ENCODE data around the gene TFF3. TPM values are rescaled to one million over a fixed set of nuclear protein-coding genes. Genes with fewer than 3 reads are reported as not detected.

The TFF3 gene
- total RNA-seq, 2 experiments from 2014 or later, result not detected

DNA sequence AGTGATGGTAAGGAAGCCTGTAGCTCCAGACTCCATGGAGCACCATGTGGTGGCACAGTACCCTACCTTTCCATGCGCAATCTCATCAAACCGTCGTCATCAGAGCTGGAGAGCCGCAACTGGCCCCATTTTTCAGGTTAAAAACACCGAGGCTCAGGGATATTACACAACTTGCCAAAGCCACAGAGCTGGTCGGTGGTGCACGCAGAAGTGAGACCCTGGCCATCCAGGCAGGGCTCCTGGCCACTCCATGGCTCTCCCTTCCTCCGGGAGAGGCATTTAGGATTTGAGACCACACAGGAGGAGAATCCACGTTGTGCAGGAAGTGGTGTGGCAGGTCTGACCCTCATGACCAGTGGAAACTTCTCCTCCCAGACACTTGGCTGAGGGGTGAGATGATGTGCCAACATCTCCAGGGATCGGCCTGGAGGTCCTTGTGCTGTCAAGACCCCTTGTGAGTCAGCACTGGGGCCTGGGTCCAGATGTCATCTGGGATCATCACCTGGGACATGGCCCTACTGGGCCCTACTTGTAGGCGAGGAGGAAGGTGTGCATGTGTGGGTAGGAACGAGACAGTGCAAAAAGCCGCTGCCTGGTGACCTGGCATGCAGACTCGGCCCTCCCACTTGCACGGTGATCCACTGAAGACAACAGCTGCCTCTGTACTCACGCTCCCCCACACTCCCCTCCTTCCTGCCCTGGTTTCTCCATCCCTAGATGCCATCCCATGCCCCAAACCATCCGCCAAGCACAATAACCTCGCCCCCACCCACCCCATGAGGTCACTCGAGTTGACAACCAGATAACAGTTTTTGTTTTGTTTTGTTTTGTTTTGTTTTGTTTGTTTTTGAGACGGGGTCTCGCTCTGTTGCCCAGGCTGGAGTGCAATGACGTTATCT lies 10.4 kb downstream of the TFF3 start:
- no peaks in the 10 kb centered on the region for H3K36me3 ChIP-seq (ENCODE audit: insufficient read depth, low read length)
- no peaks in the 10 kb centered on the region for H3K9me3 Mint-ChIP-seq
- TF ChIP-seq, protein P1, sequence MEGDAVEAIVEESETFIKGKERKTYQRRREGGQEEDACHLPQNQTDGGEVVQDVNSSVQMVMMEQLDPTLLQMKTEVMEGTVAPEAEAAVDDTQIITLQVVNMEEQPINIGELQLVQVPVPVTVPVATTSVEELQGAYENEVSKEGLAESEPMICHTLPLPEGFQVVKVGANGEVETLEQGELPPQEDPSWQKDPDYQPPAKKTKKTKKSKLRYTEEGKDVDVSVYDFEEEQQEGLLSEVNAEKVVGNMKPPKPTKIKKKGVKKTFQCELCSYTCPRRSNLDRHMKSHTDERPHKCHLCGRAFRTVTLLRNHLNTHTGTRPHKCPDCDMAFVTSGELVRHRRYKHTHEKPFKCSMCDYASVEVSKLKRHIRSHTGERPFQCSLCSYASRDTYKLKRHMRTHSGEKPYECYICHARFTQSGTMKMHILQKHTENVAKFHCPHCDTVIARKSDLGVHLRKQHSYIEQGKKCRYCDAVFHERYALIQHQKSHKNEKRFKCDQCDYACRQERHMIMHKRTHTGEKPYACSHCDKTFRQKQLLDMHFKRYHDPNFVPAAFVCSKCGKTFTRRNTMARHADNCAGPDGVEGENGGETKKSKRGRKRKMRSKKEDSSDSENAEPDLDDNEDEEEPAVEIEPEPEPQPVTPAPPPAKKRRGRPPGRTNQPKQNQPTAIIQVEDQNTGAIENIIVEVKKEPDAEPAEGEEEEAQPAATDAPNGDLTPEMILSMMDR (IDR thresholded peaks at IDR 0.05), result no peak
- POLR2A ChIA-PET, result no interaction called here
- peaks cover 15% of the 10 kb centered on the region for H3K4me1 ChIP-seq (ENCODE audit: insufficient read depth, low read length)
- no peak overlapping the region for H3K27ac ChIP-seq (ENCODE audit: low read depth in 1 of 2, low read length in 2 of 2)
- H3K27me3 Mint-ChIP-seq, result peaks cover 12% of the 10 kb centered on the region
- H3K36me3 Mint-ChIP-seq (ENCODE audit: low read depth), result no peaks in the 10 kb centered on the region
- CTCF ChIA-PET, result no interaction called here
- H3K4me3 Mint-ChIP-seq, result no peak overlapping the region
- H3K4me1 Mint-ChIP-seq (ENCODE audit: low read depth), result peaks cover 19% of the 10 kb centered on the region
- intact Hi-C loops (cut with DNase I, micrococcal nuclease), result loop anchor here (5.0 kb wide), 2 partner anchors 232 to 527 kb away; no protein-coding TSS in a partner anchor
- peak in 2 of 14 experiments; percentile 1 to 19 for DNase-seq
- H3K27me3 ChIP-seq (ENCODE audit: control insufficient read depth in 1 of 2, insufficient read depth in 2 of 2, low read length in 2 of 2), result peaks cover 9 to 11% of the 10 kb centered on the region in 2 experiments
- H3K9me3 ChIP-seq (ENCODE audit: control insufficient read depth in 1 of 2, insufficient read depth in 1 of 2, low read length in 2 of 2), result no peaks in the 10 kb centered on the region
- no peak for ATAC-seq (ENCODE audit: poor library complexity)
- no peak overlapping the region for H3K4me3 ChIP-seq (ENCODE audit: low read length)
- no peak overlapping the region for H3K27ac Mint-ChIP-seq

DNA sequence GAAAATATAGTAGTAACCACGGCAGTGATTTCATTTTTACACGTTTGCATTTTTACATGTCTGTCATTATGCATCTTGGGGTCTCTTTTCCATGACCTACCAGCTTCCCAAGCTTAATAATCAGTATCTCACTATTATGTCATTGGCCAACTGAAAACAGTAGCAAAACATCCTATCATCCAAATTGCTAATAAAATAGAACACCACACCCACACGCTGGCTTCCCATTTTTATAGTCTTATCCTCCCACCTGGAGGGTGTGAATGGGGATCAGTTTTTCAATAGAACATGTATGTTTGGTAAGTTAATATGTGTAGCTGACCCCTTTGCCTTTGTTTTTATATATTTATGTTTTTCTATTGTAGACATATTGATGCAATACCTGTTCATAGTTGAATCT lies 11.8 kb downstream of the TFF3 start:
- Histone ChIP-seq H3K27ac (ENCODE audit: low read depth in 1 of 2, low read length in 2 of 2) (no peak overlapping the region), H3K4me3 (ENCODE audit: low read length) (no peak overlapping the region), H3K4me1 (ENCODE audit: insufficient read depth, low read length) (peaks cover 12% of the 10 kb centered on the region), H3K27me3 (ENCODE audit: control insufficient read depth in 1 of 2, insufficient read depth in 2 of 2, low read length in 2 of 2) (peaks cover 9 to 11% of the 10 kb centered on the region in 2 experiments), H3K36me3 (ENCODE audit: insufficient read depth, low read length) (no peaks in the 10 kb centered on the region), H3K9me3 (ENCODE audit: control insufficient read depth in 1 of 2, insufficient read depth in 1 of 2, low read length in 2 of 2) (no peaks in the 10 kb centered on the region)
- Mint-ChIP-seq H3K4me1 (ENCODE audit: low read depth) (peaks cover 25% of the 10 kb centered on the region), H3K9me3 (no peaks in the 10 kb centered on the region), H3K27me3 (peaks cover 7% of the 10 kb centered on the region), H3K36me3 (ENCODE audit: low read depth) (no peaks in the 10 kb centered on the region), H3K27ac (no peak overlapping the region), H3K4me3 (no peak overlapping the region)
- no peak for ATAC-seq (ENCODE audit: poor library complexity)
- DNase-seq, result no peak
- intact Hi-C loops (cut with DNase I, micrococcal nuclease), result no loop called here
- CTCF ChIA-PET, result no interaction called here
- POLR2A ChIA-PET, result no interaction called here
- TF ChIP-seq, protein P1 (IDR thresholded peaks at IDR 0.05), result no peak

DNA sequence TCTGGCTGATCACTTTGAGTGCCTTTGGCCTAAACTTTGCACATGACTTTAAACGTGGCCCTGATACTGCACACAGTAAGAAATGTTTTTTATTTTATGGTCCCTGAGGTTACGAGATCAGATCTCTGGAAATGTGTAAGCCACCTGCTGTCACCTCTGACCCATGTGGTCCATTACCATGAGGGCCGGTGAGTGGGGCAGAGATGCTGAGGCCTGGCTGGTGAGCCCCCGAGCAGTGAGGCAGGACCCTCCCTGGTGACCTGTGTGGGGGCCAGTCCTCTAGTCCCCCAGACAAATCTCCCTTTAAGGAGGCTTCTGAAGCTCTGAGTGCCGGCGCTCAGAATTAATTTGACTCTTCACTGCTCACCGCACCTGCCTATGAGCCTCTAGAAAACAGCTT lies 12.4 kb downstream of the TFF3 start:
- H3K36me3 ChIP-seq (ENCODE audit: insufficient read depth, low read length), result no peaks in the 10 kb centered on the region
- H3K27ac ChIP-seq (ENCODE audit: low read depth in 1 of 2, low read length in 2 of 2), result no peak overlapping the region
- Mint-ChIP-seq H3K4me3 (no peak overlapping the region), H3K27ac (no peak overlapping the region), H3K27me3 (peaks cover 5% of the 10 kb centered on the region), H3K9me3 (no peaks in the 10 kb centered on the region), H3K36me3 (ENCODE audit: low read depth) (peaks cover 3% of the 10 kb centered on the region), H3K4me1 (ENCODE audit: low read depth) (peaks cover 25% of the 10 kb centered on the region)
- H3K9me3 ChIP-seq (ENCODE audit: control insufficient read depth in 1 of 2, insufficient read depth in 1 of 2, low read length in 2 of 2), result no peaks in the 10 kb centered on the region
- TF ChIP-seq, protein P1 (IDR thresholded peaks at IDR 0.05), result no peak
- peaks cover 7 to 9% of the 10 kb centered on the region in 2 experiments for H3K27me3 ChIP-seq (ENCODE audit: control insufficient read depth in 1 of 2, insufficient read depth in 2 of 2, low read length in 2 of 2)
- no peak for DNase-seq
- intact Hi-C loops (cut with DNase I, micrococcal nuclease), result no loop called here
- H3K4me3 ChIP-seq (ENCODE audit: low read length), result no peak overlapping the region
- CTCF ChIA-PET, result no interaction called here
- POLR2A ChIA-PET, result no interaction called here
- peaks cover 12% of the 10 kb centered on the region for H3K4me1 ChIP-seq (ENCODE audit: insufficient read depth, low read length)
- no peak for ATAC-seq (ENCODE audit: poor library complexity)
